Measurements from ENCODE around the gene SHISA5. TPM values are rescaled to one million over a fixed set of nuclear protein-coding genes. Genes with fewer than 3 reads are reported as not detected.

The SHISA5 gene
- total and polyA plus RNA-seq, 10 of the 15 experiments (the other 5 are each of a cell fraction or from before 2014, with no cell fraction given) = 17.1 to 148 (median 67.3) TPM

- BruUV-seq (replicated peaks) = no TSS peak
- RAD21 ChIA-PET (ENCODE audit: unreplicated experiment) = no interaction called here
- no peak overlapping the region for H3K27ac ChIP-seq (ENCODE audit: control insufficient read depth, insufficient read depth)
- H3K4me2 ChIP-seq (ENCODE audit: control insufficient read depth, insufficient read depth) = no peak overlapping the region
- SMC1A ChIA-PET (ENCODE audit: uncharacterized antibody, unreplicated experiment) = no interaction called here
- H2AFZ ChIP-seq (ENCODE audit: control insufficient read depth, low read depth, low read length) = no peak overlapping the region
- POLR2A ChIA-PET = interaction anchor here (0.5 to 1.1 kb wide), 3 partner anchors 12 to 406 kb away, joined by 3 to 4 read pairs (median 4); partner anchors contain the start of gene PFKFB4
- FAIRE-seq = no peak
- no peak overlapping the region for H3K9ac ChIP-seq (ENCODE audit: control insufficient read depth, insufficient read depth, low read length)
- CTCF ChIA-PET = interaction anchor here (1.2 kb wide), 2 partner anchors 97 to 132 kb away, joined by 3 to 4 read pairs; no protein-coding TSS in a partner anchor
- H3K4me3 ChIP-seq = no peak overlapping the region
- no peaks in the 10 kb centered on the region for H3K79me2 ChIP-seq (ENCODE audit: control insufficient read depth, insufficient read depth, low read length)
- intact Hi-C loops (cut with micrococcal nuclease; ENCODE audit: unreplicated experiment) (no loop called here), in situ Hi-C loops (cut with MboI) (no loop called here)
- no peak for TF ChIP-seq ZNF207 (IDR thresholded peaks at IDR 0.05; ENCODE audit: borderline replicate concordance)
- TF ChIP-seq GABPA (IDR thresholded peaks at IDR 0.05; ENCODE audit: low read depth) = no peak
- TF ChIP-seq WRNIP1 (IDR thresholded peaks at IDR 0.05; ENCODE audit: borderline replicate concordance, low read depth, low read length) = no peak
- no peak for TF ChIP-seq ATF3 (IDR thresholded peaks at IDR 0.05; ENCODE audit: borderline replicate concordance, extremely low read depth, low read depth, low read length)
- no peak for TF ChIP-seq TARDBP (IDR thresholded peaks at IDR 0.05; ENCODE audit: borderline replicate concordance)
- 59% methylated on average over 2 of the region's 2 CpGs for WGBS (ENCODE audit: insufficient coverage, insufficient replicate concordance, low lambda C conversion rate, missing lambda C conversion rate)
- no peaks in the 10 kb centered on the region for H3K4me1 ChIP-seq (ENCODE audit: control insufficient read depth, insufficient read depth, low read length)
- H3K27me3 ChIP-seq (replicated peaks in 1 of 2; ENCODE audit: control insufficient read depth in 2 of 2, insufficient read depth in 2 of 2, low read length in 1 of 2) = no peaks in the 10 kb centered on the region
- peaks cover 3 to 32% of the 10 kb centered on the region in 2 experiments; a peak in 2 of 4 replicates for H3K36me3 ChIP-seq (ENCODE audit: control insufficient read depth in 2 of 2, insufficient read depth in 2 of 2, low read length in 1 of 2)
- no peak for ATAC-seq
- H4K20me1 ChIP-seq (ENCODE audit: control insufficient read depth, insufficient read depth) = no peaks in the 10 kb centered on the region
- no peaks in the 10 kb centered on the region for H3K9me3 ChIP-seq (replicated peaks; ENCODE audit: control insufficient read depth, insufficient read depth, low read length)
- DNase-seq (ENCODE audit: low read depth, low spot score) = no peak
Measured at GRCh38 chr3:48532977-48533337, 29.0 kb upstream of the SHISA5 start.

- no TSS peak for BruUV-seq (replicated peaks)
- in situ Hi-C loops (cut with MboI) = no loop called here
- no peaks in the 10 kb centered on the region for H3K79me2 ChIP-seq (ENCODE audit: control insufficient read depth, insufficient read depth, low read length)
- no peak overlapping the region for H3K27ac ChIP-seq (ENCODE audit: control insufficient read depth, insufficient read depth)
- no peak overlapping the region for H2AFZ ChIP-seq (ENCODE audit: control insufficient read depth, low read depth, low read length)
- no peak overlapping the region for H3K4me2 ChIP-seq (ENCODE audit: control insufficient read depth, insufficient read depth)
- H3K27me3 ChIP-seq (replicated peaks in 1 of 2; ENCODE audit: control insufficient read depth in 2 of 2, insufficient read depth in 2 of 2, low read length in 1 of 2) = no peaks in the 10 kb centered on the region
- POLR2A ChIA-PET = interaction anchor here (0.5 to 1.1 kb wide), 4 partner anchors 13 to 406 kb away, joined by 3 to 4 read pairs (median 4); partner anchors contain the start of gene PFKFB4
- no peaks in the 10 kb centered on the region for H4K20me1 ChIP-seq (ENCODE audit: control insufficient read depth, insufficient read depth)
- SMC1A ChIA-PET (ENCODE audit: uncharacterized antibody, unreplicated experiment) = no interaction called here
- no peak overlapping the region for H3K4me3 ChIP-seq
- H3K9me3 ChIP-seq (replicated peaks; ENCODE audit: control insufficient read depth, insufficient read depth, low read length) = no peaks in the 10 kb centered on the region
- WGBS (ENCODE audit: insufficient coverage, insufficient replicate concordance, low lambda C conversion rate, missing lambda C conversion rate) = 69% methylated on average over 6 of the region's 6 CpGs
- H3K4me1 ChIP-seq (ENCODE audit: control insufficient read depth, insufficient read depth, low read length) = no peaks in the 10 kb centered on the region
- CTCF ChIA-PET = interaction anchor here (0.6 to 1.2 kb wide), 5 partner anchors 59 to 181 kb away, joined by 3 to 4 read pairs (median 3); no protein-coding TSS in a partner anchor
- no peak overlapping the region for H3K9ac ChIP-seq (ENCODE audit: control insufficient read depth, insufficient read depth, low read length)
- no peak for FAIRE-seq
- no peak for ATAC-seq
- TF ChIP-seq CREM (IDR thresholded peaks at IDR 0.05; ENCODE audit: low read depth) (no peak), KDM1A (IDR thresholded peaks at IDR 0.05; ENCODE audit: borderline replicate concordance) (no peak), SKIL (IDR thresholded peaks at IDR 0.05; ENCODE audit: low read depth, poor library complexity, severe bottlenecking) (no peak), ZSCAN29 (IDR thresholded peaks at IDR 0.05) (no peak), HSF1 (IDR thresholded peaks at IDR 0.05; ENCODE audit: low read depth, low read length) (no peak)
- intact Hi-C loops (cut with micrococcal nuclease; ENCODE audit: unreplicated experiment) = no loop called here
- DNase-seq (ENCODE audit: low read depth, low spot score) = no peak
- H3K36me3 ChIP-seq (ENCODE audit: control insufficient read depth in 2 of 2, insufficient read depth in 2 of 2, low read length in 1 of 2) = peaks cover 3 to 34% of the 10 kb centered on the region in 2 experiments; a peak in 2 of 4 replicates
- RAD21 ChIA-PET (ENCODE audit: unreplicated experiment) = no interaction called here
Measured at GRCh38 chr3:48532271-48532976, 28.4 kb upstream of the SHISA5 start.
